IPS-15b (cell line): ENCODE results near the gene PHETA1.

Experiments used
- H3K27me3 ChIP-seq: one replicate; pipeline ENCODE4 v1.6.1; 2013; ENCODE audit warnings: low read length; ENCODE audit not compliant: control insufficient read depth, insufficient read depth
- H3K36me3 ChIP-seq: one replicate; pipeline ENCODE4 v1.6.1; 2013; ENCODE audit warnings: low read length; ENCODE audit not compliant: control insufficient read depth, insufficient read depth
- H3K4me1 ChIP-seq: one replicate; pipeline ENCODE4 v1.6.1; 2013; ENCODE audit warnings: mild to moderate bottlenecking, low read length; ENCODE audit not compliant: control insufficient read depth, insufficient read depth
- H3K4me3 ChIP-seq: one replicate; pipeline ENCODE4 v1.5.1; 2013; ENCODE audit warnings: low read depth, low read length
- H3K9ac ChIP-seq: one replicate; pipeline ENCODE4 v1.6.1; 2013; ENCODE audit warnings: low read depth, mild to moderate bottlenecking, low read length
- H3K9me3 ChIP-seq: one replicate; pipeline ENCODE4 v1.6.1; 2013; ENCODE audit warnings: mild to moderate bottlenecking, low read length; ENCODE audit not compliant: control insufficient read depth, insufficient read depth

PHETA1 gene

DNA sequence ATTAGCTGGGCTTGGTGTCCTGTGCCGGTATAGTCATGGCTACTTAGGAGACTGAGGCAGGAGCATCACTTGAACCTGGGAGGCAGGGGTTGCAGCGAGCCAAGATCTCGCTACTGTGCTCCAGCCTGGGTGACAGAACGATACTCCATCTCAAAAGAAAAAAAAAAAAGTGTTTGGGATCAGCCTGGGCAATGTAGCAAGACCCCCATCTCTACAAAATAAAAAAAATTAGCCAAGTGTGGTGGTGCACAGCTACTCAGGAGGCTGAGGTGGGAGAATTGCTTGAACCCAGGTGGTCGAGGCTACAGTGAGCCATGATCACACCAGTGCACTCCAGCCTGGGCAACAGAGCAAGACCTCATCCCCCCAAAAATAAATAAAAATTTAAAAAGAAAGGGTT, 47.6 kb downstream of the PHETA1 start:
- no peak overlapping the region for H3K4me3 ChIP-seq
- no peak overlapping the region for H3K9ac ChIP-seq
- H3K27me3 ChIP-seq: no peaks in the 10 kb centered on the region
- H3K36me3 ChIP-seq: no peaks in the 10 kb centered on the region
- no peaks in the 10 kb centered on the region for H3K9me3 ChIP-seq
- H3K4me1 ChIP-seq: no peaks in the 10 kb centered on the region

DNA sequence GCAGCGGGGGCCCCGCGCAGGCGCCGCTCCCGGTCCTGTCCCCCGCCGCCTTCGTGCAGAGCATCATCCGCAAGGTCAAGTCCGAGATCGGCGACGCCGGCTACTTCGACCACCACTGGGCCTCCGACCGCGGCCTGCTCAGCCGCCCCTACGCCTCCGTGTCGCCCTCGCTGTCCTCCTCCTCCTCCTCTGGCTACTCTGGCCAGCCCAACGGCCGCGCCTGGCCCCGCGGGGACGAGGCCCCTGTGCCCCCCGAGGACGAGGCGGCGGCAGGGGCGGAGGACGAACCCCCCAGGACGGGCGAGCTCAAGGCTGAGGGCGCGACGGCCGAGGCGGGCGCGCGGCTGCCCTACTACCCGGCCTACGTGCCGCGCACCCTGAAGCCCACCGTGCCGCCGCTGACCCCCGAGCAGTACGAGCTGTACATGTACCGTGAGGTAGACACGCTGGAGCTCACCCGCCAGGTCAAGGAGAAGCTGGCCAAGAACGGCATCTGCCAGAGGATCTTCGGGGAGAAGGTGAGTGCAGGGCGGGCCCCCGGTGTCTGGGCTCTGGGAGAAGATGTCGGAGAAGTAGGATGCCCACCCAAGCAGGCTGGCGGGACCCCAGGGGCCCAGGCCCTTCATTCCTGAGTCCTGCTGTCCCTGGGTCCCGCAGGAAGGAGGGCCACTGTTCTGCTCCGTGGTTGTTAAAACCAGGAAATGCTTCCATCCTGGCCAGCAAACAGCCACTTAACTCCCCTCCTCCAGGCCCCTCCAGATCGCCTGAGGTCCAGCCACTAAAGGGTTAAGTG, 48.4 kb downstream of the PHETA1 start:
- no peaks in the 10 kb centered on the region for H3K27me3 ChIP-seq
- H3K9ac ChIP-seq: no peak overlapping the region
- H3K36me3 ChIP-seq: no peaks in the 10 kb centered on the region
- no peak overlapping the region for H3K4me3 ChIP-seq
- H3K4me1 ChIP-seq: no peaks in the 10 kb centered on the region
- H3K9me3 ChIP-seq: no peaks in the 10 kb centered on the region

DNA sequence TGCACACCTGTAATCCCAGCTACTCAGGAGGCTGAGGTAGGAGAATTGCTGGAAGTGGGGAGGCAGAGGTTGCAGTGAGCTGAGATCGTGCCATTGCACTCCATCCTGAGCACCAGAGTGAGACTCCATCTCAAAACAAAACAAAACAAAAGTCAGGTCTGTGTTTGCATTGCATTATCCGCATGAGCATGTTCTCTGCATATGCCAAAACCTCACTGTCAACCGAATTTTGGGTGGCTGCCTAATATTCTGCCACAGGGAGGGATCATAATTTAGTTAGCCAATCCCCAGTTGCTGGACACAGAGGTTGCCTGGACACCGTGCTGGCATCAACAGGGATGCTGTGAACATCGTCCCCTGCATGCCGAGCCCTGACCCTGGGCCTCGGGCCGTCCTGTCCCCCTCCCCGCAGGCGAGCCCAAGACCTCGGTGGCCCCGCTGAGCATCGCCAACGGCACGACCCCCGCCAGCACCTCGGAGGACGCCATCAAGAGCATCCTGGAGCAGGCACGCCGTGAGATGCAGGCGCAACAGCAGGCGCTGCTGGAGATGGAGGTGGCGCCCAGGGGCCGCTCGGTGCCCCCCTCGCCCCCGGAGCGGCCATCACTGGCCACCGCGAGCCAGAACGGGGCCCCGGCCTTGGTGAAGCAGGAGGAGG, 49.2 kb downstream of the PHETA1 start:
- Histone ChIP-seq H3K4me3 (no peak overlapping the region), H3K9ac (no peak overlapping the region), H3K27me3 (no peaks in the 10 kb centered on the region), H3K4me1 (no peaks in the 10 kb centered on the region), H3K36me3 (no peaks in the 10 kb centered on the region), H3K9me3 (no peaks in the 10 kb centered on the region)

DNA sequence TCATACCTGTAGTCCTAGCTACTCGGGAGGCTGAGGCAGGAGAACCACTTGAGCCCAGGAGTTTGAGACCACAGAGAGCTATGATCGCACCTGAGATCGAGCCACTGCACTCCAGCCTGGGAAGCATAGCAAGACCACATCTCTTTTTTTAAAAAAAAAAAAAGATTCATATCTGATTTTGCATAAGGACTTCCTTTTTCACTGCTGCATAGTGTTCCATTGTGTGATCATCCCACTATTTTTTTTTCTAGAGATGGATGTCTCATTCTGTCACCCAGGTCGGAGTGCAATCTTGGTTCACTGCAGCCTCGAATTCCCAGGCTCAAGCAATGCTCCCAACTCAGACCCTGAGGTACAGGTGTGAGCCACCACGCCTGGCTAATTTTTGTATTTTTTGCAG, 50.4 kb downstream of the PHETA1 start:
- no peak overlapping the region for H3K4me3 ChIP-seq
- H3K36me3 ChIP-seq: no peaks in the 10 kb centered on the region
- H3K9ac ChIP-seq: no peak overlapping the region
- H3K9me3 ChIP-seq: no peaks in the 10 kb centered on the region
- H3K27me3 ChIP-seq: no peaks in the 10 kb centered on the region
- no peaks in the 10 kb centered on the region for H3K4me1 ChIP-seq

GRCh38 chr12:111316671-111317070, 52.2 kb downstream of the PHETA1 start:
- no peaks in the 10 kb centered on the region for H3K36me3 ChIP-seq
- no peaks in the 10 kb centered on the region for H3K9me3 ChIP-seq
- H3K4me1 ChIP-seq: no peaks in the 10 kb centered on the region
- no peaks in the 10 kb centered on the region for H3K27me3 ChIP-seq
- H3K4me3 ChIP-seq: no peak overlapping the region
- H3K9ac ChIP-seq: no peak overlapping the region

DNA sequence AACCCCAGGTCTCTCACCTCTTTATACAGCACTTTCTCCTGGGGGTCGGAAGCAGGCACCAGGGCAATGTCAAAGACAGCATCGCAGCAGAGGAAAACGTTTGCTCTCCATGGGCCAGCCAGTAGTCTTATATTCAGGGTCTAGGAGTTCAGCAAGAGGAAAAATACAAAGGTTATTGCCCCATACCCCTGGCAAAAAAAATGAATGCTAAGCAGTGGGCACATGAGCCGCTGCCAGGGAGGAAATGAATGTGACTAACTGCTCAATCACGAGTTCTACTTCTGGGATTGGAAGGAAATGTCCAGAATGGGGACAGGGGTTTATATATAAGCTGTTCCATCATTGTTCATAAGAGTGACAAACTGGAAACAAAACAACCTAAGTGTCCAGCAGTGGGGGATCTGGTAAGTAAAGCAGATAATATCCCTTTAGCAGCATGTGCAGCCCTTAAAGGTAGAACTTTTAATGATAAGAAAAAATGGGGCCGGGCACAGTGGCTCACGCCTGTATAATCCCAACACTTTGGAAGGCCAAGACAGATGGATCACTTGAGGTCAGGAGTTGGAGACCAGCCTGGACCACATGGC, 53.8 kb downstream of the PHETA1 start:
- Histone ChIP-seq H3K27me3 (no peaks in the 10 kb centered on the region), H3K4me1 (no peaks in the 10 kb centered on the region), H3K9me3 (no peaks in the 10 kb centered on the region), H3K36me3 (no peaks in the 10 kb centered on the region), H3K9ac (no peak overlapping the region), H3K4me3 (no peak overlapping the region)

GRCh38 chr12:111313833-111314259, 55.0 kb downstream of the PHETA1 start:
- H3K36me3 ChIP-seq: no peaks in the 10 kb centered on the region
- no peak overlapping the region for H3K9ac ChIP-seq
- H3K27me3 ChIP-seq: no peaks in the 10 kb centered on the region
- H3K4me1 ChIP-seq: no peaks in the 10 kb centered on the region
- H3K4me3 ChIP-seq: no peak overlapping the region
- H3K9me3 ChIP-seq: no peaks in the 10 kb centered on the region

DNA sequence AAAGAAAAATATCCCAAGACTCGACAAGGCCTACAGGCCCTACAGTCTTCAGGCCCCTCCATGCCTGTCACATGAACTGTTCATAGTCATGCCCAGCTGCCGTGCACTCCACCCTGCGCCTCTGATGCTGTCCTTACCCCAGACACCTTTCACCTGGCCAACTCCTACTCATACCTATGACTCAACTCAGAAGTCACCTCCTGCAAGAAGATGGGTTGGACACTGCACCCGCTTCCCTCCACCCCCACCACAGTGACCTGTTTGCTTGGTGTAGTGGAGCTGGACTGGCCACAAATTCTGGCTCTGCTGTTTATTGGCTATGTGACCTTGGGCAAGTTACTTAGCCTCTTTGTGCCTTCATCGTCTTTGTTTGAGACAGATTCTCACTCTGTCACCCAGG, 56.2 kb downstream of the PHETA1 start:
- H3K9ac ChIP-seq: no peak overlapping the region
- no peak overlapping the region for H3K4me3 ChIP-seq
- H3K9me3 ChIP-seq: no peaks in the 10 kb centered on the region
- no peaks in the 10 kb centered on the region for H3K36me3 ChIP-seq
- no peaks in the 10 kb centered on the region for H3K4me1 ChIP-seq
- H3K27me3 ChIP-seq: no peaks in the 10 kb centered on the region

GRCh38 chr12:111312016-111312415, 56.9 kb downstream of the PHETA1 start:
- no peaks in the 10 kb centered on the region for H3K9me3 ChIP-seq
- H3K36me3 ChIP-seq: no peaks in the 10 kb centered on the region
- no peaks in the 10 kb centered on the region for H3K4me1 ChIP-seq
- no peak overlapping the region for H3K4me3 ChIP-seq
- H3K9ac ChIP-seq: no peak overlapping the region
- H3K27me3 ChIP-seq: no peaks in the 10 kb centered on the region

DNA sequence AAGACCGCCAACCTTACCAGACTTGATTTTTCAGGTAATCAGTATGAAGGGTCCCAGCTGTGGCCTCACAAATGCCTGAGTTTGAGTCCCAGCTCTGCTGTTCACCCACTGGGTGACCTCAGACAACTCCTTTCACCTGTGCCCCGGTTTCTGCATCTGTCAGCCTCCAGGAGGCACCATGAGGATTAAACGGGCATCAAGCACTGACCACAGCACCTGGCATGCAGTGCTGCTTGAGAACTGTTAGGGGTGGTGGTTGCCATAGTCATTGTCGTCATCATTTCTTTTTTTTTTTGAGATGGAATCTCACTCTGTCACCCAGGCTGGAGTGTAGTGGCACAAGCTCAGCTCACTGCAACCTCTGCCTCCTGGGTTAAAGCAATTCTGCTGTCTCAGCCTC, 57.9 kb downstream of the PHETA1 start:
- Histone ChIP-seq H3K9me3 (no peaks in the 10 kb centered on the region), H3K9ac (no peak overlapping the region), H3K36me3 (peaks cover 3% of the 10 kb centered on the region), H3K4me1 (no peaks in the 10 kb centered on the region), H3K27me3 (no peaks in the 10 kb centered on the region), H3K4me3 (no peak overlapping the region)
